ENCODE measurements around the gene KIAA0586. TPM values are rescaled to one million over a fixed set of nuclear protein-coding genes. Genes with fewer than 3 reads are reported as not detected.

KIAA0586 gene
- total RNA-seq, 1 experiment from 2014 or later: 23.5 TPM

DNA sequence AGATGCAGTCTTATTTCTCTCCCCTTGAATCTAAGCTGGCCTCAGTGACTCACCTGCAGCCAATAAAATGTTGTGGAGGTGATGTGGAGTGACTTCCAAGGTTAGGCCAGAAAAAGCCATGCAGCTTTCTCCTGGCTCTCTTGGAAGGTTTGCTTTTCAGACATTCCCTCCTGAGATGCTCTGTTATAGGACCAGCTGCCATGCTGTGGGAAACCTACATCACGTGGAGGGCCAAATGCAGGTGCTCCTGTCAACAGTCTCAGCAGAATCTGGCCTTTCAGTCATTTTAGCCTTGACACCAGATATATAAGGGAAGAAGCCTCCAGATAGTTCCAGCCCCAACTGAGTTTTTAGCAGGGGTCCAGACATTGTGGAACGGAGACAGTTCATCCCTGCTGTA lies 172.2 kb downstream of the KIAA0586 start (continued):
- TF ChIP-seq, protein P1, sequence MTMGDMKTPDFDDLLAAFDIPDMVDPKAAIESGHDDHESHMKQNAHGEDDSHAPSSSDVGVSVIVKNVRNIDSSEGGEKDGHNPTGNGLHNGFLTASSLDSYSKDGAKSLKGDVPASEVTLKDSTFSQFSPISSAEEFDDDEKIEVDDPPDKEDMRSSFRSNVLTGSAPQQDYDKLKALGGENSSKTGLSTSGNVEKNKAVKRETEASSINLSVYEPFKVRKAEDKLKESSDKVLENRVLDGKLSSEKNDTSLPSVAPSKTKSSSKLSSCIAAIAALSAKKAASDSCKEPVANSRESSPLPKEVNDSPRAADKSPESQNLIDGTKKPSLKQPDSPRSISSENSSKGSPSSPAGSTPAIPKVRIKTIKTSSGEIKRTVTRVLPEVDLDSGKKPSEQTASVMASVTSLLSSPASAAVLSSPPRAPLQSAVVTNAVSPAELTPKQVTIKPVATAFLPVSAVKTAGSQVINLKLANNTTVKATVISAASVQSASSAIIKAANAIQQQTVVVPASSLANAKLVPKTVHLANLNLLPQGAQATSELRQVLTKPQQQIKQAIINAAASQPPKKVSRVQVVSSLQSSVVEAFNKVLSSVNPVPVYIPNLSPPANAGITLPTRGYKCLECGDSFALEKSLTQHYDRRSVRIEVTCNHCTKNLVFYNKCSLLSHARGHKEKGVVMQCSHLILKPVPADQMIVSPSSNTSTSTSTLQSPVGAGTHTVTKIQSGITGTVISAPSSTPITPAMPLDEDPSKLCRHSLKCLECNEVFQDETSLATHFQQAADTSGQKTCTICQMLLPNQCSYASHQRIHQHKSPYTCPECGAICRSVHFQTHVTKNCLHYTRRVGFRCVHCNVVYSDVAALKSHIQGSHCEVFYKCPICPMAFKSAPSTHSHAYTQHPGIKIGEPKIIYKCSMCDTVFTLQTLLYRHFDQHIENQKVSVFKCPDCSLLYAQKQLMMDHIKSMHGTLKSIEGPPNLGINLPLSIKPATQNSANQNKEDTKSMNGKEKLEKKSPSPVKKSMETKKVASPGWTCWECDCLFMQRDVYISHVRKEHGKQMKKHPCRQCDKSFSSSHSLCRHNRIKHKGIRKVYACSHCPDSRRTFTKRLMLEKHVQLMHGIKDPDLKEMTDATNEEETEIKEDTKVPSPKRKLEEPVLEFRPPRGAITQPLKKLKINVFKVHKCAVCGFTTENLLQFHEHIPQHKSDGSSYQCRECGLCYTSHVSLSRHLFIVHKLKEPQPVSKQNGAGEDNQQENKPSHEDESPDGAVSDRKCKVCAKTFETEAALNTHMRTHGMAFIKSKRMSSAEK (CRISPR knock-in tag; IDR thresholded peaks at IDR 0.05; ENCODE audit: borderline replicate concordance): no peak
- TF ChIP-seq ZNF138 (CRISPR knock-in tag; conservative IDR thresholded peaks at IDR 0.05) (no peak), SP1 (CRISPR knock-in tag; conservative IDR thresholded peaks at IDR 0.05) (no peak), ETV6 (CRISPR knock-in tag; IDR thresholded peaks at IDR 0.05) (no peak), JAZF1 (CRISPR knock-in tag; IDR thresholded peaks at IDR 0.05) (no peak), IRF2 (CRISPR knock-in tag; IDR thresholded peaks at IDR 0.05; ENCODE audit: borderline replicate concordance, low read depth) (no peak), ZNF317 (CRISPR knock-in tag; IDR thresholded peaks at IDR 0.05; ENCODE audit: borderline replicate concordance, low read depth) (no peak)
- TF ChIP-seq, protein P2, sequence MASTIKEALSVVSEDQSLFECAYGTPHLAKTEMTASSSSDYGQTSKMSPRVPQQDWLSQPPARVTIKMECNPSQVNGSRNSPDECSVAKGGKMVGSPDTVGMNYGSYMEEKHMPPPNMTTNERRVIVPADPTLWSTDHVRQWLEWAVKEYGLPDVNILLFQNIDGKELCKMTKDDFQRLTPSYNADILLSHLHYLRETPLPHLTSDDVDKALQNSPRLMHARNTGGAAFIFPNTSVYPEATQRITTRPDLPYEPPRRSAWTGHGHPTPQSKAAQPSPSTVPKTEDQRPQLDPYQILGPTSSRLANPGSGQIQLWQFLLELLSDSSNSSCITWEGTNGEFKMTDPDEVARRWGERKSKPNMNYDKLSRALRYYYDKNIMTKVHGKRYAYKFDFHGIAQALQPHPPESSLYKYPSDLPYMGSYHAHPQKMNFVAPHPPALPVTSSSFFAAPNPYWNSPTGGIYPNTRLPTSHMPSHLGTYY (CRISPR knock-in tag; IDR thresholded peaks at IDR 0.05): no peak
- TF ChIP-seq, protein P3, sequence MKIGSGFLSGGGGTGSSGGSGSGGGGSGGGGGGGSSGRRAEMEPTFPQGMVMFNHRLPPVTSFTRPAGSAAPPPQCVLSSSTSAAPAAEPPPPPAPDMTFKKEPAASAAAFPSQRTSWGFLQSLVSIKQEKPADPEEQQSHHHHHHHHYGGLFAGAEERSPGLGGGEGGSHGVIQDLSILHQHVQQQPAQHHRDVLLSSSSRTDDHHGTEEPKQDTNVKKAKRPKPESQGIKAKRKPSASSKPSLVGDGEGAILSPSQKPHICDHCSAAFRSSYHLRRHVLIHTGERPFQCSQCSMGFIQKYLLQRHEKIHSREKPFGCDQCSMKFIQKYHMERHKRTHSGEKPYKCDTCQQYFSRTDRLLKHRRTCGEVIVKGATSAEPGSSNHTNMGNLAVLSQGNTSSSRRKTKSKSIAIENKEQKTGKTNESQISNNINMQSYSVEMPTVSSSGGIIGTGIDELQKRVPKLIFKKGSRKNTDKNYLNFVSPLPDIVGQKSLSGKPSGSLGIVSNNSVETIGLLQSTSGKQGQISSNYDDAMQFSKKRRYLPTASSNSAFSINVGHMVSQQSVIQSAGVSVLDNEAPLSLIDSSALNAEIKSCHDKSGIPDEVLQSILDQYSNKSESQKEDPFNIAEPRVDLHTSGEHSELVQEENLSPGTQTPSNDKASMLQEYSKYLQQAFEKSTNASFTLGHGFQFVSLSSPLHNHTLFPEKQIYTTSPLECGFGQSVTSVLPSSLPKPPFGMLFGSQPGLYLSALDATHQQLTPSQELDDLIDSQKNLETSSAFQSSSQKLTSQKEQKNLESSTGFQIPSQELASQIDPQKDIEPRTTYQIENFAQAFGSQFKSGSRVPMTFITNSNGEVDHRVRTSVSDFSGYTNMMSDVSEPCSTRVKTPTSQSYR (CRISPR knock-in tag; IDR thresholded peaks at IDR 0.05): no peak

Other genes with a start within 250 kb of the KIAA0586 start
- 30.9 to 35.5 TPM (median 32.5 TPM) in 3 replicates for gene ACTR10, start 227.6 kb upstream of the KIAA0586 start, total RNA-seq (2021)
- 260 to 286 TPM (median 270 TPM) in 3 replicates for gene PSMA3, start 182.9 kb upstream of the KIAA0586 start, total RNA-seq (2021)
- 12.5 to 15.0 TPM (median 12.6 TPM) in 3 replicates for gene ARID4A, start 129.2 kb upstream of the KIAA0586 start, total RNA-seq (2021)
- not detected in 3 replicates for gene TOMM20L, start 31.8 kb upstream of the KIAA0586 start, total RNA-seq (2021)
- gene TIMM9, start 188 bp upstream of the KIAA0586 start, total RNA-seq (2021): 47.3 to 55.4 TPM (median 51.1 TPM) in 3 replicates
- gene DACT1, start 210.2 kb downstream of the KIAA0586 start, total RNA-seq (2021): 19.8 to 21.2 TPM (median 20.2 TPM) in 3 replicates